GM12872 (cell line): ENCODE data around the gene GAMT.

ENCODE experiments used
- TF ChIP-seq, protein P1 (sequence below): IDR thresholded peaks from 3 replicates; pipeline ENCODE4 v1.5.1; 2011; ENCODE audit warnings: low read depth, mild to moderate bottlenecking, low read length, moderate library complexity; ENCODE audit not compliant: insufficient read depth

Gene GAMT

DNA sequence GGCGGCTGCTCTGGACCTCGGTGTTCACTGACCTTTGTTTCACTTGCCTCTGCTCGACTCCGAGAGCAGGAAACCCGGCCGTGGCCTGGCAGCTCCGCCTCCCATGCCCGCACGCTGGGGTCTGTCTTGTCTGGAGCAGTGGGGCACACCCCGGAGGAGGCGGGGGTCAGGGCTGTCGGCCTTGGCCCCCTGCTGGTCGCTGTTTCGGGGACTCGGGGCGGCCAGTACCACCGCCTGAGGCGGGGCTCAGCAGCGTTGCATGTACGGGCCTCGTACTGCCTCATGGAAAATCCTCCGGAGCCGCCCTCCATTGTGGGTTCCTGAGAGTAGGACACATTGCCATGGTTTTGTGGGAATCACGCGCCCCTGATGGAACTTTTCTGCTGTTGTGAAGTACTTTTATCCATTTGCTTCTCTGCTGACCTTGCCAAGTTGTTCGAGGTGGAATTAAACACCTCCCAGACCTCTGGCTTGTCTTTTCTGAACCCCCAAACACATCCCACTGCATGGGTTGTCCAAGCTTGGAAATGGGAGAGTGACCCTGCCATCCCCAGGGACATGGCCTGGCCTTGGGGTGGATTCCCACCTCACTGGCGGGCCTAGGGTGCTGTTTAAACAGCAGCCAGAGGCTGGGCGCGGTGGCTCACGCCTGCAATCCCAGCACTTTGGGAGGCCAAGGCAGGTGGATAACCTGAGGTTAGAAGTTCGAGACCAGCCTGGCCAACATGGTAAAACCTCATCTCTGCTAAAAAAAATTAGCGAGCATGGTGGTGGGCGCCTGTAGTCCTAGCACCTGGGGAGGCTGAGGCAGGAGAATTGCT, 23.2 kb downstream of the GAMT start:
- TF ChIP-seq, protein P1, sequence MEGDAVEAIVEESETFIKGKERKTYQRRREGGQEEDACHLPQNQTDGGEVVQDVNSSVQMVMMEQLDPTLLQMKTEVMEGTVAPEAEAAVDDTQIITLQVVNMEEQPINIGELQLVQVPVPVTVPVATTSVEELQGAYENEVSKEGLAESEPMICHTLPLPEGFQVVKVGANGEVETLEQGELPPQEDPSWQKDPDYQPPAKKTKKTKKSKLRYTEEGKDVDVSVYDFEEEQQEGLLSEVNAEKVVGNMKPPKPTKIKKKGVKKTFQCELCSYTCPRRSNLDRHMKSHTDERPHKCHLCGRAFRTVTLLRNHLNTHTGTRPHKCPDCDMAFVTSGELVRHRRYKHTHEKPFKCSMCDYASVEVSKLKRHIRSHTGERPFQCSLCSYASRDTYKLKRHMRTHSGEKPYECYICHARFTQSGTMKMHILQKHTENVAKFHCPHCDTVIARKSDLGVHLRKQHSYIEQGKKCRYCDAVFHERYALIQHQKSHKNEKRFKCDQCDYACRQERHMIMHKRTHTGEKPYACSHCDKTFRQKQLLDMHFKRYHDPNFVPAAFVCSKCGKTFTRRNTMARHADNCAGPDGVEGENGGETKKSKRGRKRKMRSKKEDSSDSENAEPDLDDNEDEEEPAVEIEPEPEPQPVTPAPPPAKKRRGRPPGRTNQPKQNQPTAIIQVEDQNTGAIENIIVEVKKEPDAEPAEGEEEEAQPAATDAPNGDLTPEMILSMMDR, result no peak

DNA sequence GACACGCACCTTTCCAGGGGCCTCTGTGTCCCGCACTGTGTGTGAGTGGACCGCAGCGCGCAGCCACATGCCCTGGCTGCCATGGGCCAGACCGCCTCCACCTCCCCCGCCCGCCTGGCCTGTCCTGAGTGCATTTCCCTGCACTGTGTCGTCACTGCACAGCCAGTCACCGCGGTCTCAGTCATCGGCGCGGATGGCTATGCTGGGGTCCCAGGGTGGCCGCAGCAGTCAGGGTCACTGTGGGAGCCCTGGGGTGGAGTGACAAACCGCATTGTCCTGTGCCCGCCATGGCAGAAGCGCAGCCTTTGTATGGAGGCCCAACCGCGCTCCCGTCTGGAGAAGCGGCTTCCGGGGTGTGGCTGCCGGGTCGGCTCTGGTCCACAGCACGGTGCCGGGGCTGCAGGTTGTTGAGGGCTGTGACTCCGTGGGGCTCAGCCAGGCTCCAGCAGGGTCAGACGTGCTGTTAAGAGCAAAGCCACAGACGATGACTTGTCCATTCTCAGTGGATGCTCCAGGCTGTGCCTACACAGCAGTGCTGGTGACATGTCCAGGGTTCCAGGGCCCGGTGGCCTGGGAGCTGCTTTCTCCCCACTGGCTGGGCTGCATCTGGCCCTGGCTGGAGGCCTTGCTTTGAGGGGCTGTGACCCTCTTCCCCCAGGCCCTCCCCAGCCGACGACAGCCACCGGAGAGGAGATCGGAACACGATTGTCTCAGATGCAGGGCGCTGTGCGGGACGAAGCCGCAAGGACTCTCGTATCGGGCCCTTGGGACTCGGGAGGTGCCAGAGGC, 24.0 kb downstream of the GAMT start:
- TF ChIP-seq, protein P1, result no peak

DNA sequence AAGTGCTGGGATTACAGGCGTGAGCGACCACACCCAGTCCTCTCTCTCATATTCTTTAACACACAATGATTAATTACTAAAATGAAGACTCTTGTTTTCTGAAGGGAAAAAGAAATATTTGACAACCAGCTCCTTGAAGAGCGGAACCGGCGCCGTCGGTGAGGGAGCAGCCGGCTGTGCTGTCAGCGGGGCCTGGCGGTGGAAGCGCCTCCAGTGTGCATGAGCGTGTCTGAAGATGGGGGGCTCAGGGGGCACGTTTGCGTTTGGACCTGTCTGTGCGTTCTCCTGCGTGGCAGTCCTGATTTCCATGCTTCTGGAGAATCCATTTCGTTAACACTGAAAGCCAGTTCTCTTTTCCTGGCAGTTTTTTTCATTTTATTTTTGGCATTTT, 24.9 kb downstream of the GAMT start:
- TF ChIP-seq, protein P1, result no peak

DNA sequence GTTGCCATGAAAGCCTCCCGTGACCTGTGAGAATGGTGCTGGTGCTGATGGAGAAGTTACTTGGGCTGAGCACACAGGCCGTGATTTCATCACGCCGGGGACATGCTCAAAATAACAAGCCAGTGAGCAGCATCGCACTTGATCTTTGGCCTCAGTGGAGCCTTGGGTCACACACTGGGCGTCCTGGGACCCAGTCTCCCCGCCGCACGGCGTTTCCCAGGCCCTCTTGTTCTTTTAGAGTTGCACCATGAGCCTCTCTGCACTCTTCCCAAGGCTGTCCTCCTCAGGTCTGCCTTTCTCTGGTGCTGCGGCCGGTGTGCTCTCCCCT, 27.1 kb downstream of the GAMT start:
- TF ChIP-seq, protein P1, result no peak

DNA sequence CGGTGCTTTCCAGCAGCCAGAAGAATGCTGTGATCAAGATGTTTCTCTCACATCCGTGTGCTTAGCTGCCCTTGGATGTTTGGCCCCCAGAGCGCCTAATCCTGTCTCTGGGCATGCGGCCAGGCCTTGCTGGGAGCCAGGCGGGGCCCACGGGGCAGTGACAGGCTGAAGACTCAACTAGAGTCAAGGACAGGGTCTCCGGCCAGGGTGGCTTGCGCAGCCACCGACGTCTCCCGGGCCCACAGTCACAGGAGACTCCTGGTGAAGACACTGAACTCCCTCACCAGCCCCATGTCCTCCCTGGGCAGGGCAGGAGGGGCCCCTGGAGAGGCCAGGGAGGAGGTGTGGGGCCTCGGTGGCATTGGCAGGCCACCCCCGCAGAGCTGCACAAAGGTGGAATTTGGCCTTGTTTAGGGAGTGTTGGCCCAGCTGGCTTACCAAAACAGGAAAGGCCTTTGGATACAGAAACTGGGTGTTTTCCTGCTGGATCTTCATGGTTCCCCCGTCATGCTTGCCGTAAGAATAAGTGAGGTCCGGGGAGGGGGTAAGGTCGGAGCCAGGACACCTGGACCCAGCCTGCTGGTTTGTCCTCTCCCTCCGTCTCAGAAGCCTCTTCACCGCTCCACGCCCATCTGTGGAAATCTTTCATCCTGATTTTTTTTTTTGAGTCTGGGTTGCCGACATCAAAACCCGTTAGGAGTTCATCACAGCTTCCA, 27.6 kb downstream of the GAMT start:
- TF ChIP-seq, protein P1, result no peak

DNA sequence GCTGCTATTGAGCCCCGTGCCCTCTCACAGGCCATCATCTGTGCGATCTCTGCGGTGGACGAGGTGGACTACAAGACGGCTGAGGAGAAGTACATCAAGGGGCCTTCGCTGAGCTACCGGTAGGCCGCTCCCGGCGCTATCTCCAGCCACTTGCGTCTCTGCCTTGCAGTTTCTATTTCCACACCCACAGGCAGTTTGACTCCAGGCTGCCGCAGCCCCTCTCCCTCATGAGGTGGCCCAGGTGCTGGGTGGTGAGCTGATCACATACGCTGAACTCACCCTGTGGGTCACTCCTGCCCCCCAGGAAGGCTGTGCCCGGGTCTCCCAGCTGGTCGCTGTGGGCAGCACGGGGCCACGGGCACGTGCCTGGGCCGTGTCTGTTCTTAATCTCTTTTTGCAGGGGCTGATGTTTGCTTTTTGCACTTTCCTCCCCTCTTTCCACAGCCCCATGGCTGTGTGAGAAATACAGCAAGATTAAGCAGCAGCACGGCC, 28.3 kb downstream of the GAMT start:
- TF ChIP-seq, protein P1, result no peak
